ENCODE measurements around the gene SPPL3. TPM values are rescaled to one million over a fixed set of nuclear protein-coding genes. Genes with fewer than 3 reads are reported as not detected.

Gene SPPL3
- total RNA-seq, 1 experiment from 2014 or later = 39.7 TPM

- TF ChIP-seq ATF3 (IDR thresholded peaks at IDR 0.05) (no peak), ZBTB33 (IDR thresholded peaks at IDR 0.05; ENCODE audit: extremely low read depth, insufficient replicate concordance, low read length) (no peak), EZH2 (IDR thresholded peaks at IDR 0.05) (no peak), CEBPB (IDR thresholded peaks at IDR 0.05; ENCODE audit: low read depth) (peak; percentile 33; the same call in 1 of the 2 replicates), CBX3 (IDR thresholded peaks at IDR 0.05; ENCODE audit: low read depth) (no peak), EGR1 (IDR thresholded peaks at IDR 0.05; ENCODE audit: low read depth) (no peak), SP1 (IDR thresholded peaks at IDR 0.05; ENCODE audit: low read depth) (no peak)
Measured at GRCh38 chr12:120944645-120945217, 40.6 kb upstream of the SPPL3 start (continued).

- Histone ChIP-seq H4K20me1 (ENCODE audit: insufficient read depth) (no peaks in the 10 kb centered on the region), H3K79me2 (ENCODE audit: insufficient read depth, low read length) (no peaks in the 10 kb centered on the region), H3K4me2 (ENCODE audit: low read length) (no peak overlapping the region), H3K27me3 (ENCODE audit: insufficient read depth, low read length) (no peaks in the 10 kb centered on the region), H3K9me2 (ENCODE audit: insufficient read depth) (no peaks in the 10 kb centered on the region), H3K27ac (ENCODE audit: low read depth, low read length) (no peak overlapping the region), H2AFZ (ENCODE audit: low read depth, low read length, poor library complexity, severe bottlenecking) (no peak overlapping the region), H3K36me3 (ENCODE audit: control insufficient read depth in 1 of 2, insufficient read depth in 2 of 2, low read length in 2 of 2) (no peaks in the 10 kb centered on the region), H3K4me1 (ENCODE audit: control insufficient read depth in 1 of 2, insufficient read depth in 2 of 2, low read length in 2 of 2) (peaks cover 4 to 12% of the 10 kb centered on the region in 2 experiments; a peak in 3 of 4 replicates), H3K9me3 (ENCODE audit: control insufficient read depth in 1 of 2, insufficient read depth in 1 of 2, low read depth in 1 of 2, low read length in 2 of 2) (no peaks in the 10 kb centered on the region), H3K4me3 (replicated peaks in 1 of 2; ENCODE audit: low read depth in 1 of 2, low read length in 2 of 2) (no peak overlapping the region), H3K9ac (ENCODE audit: low read length) (no peak overlapping the region)
- intact Hi-C loops (cut with micrococcal nuclease) = no loop called here
- CTCF ChIA-PET = interaction anchor here (1.6 to 2.2 kb wide), 2 partner anchors 11 to 28 kb away, joined by 7 to 16 read pairs; no protein-coding TSS in a partner anchor
- TF ChIP-seq EZH2phosphoT487 (IDR thresholded peaks at IDR 0.05; ENCODE audit: borderline replicate concordance) (no peak), SRF (IDR thresholded peaks at IDR 0.05; ENCODE audit: low read depth) (no peak), ZNF274 (IDR thresholded peaks at IDR 0.05; ENCODE audit: low read depth, low read length) (no peak), TCF7L2 (IDR thresholded peaks at IDR 0.05; ENCODE audit: borderline replicate concordance, extremely low read depth, insufficient read depth, insufficient read length) (no peak), CEBPB (IDR thresholded peaks at IDR 0.05; ENCODE audit: low read depth) (no peak), YY1 (IDR thresholded peaks at IDR 0.05; ENCODE audit: extremely low read depth, insufficient replicate concordance, low read depth, low read length) (no peak), ELF1 (IDR thresholded peaks at IDR 0.05; ENCODE audit: borderline replicate concordance, low read depth) (no peak), SP1 (IDR thresholded peaks at IDR 0.05; ENCODE audit: low read depth) (no peak), EZH2 (IDR thresholded peaks at IDR 0.05) (no peak), ZFX (IDR thresholded peaks at IDR 0.05) (no peak), EGR1 (IDR thresholded peaks at IDR 0.05; ENCODE audit: low read depth) (no peak), ATF3 (IDR thresholded peaks at IDR 0.05) (no peak), RAD21 (IDR thresholded peaks at IDR 0.05; ENCODE audit: low read depth) (no peak), FOSL1 (IDR thresholded peaks at IDR 0.05; ENCODE audit: low read depth) (no peak), ZBTB33 (IDR thresholded peaks at IDR 0.05; ENCODE audit: extremely low read depth, insufficient replicate concordance, low read length) (no peak), POLR2AphosphoS5 (IDR thresholded peaks at IDR 0.05; ENCODE audit: low read depth, low read length) (no peak), CBX3 (IDR thresholded peaks at IDR 0.05; ENCODE audit: low read depth) (no peak), POLR2A (IDR thresholded peaks at IDR 0.05; ENCODE audit: borderline replicate concordance, extremely low read depth, insufficient read depth, insufficient read length) (no peak), SIN3A (IDR thresholded peaks at IDR 0.05; ENCODE audit: low read depth) (no peak)
- DNase-seq (ENCODE audit: low read depth, low spot score) (no peak), ATAC-seq (no peak)
- RAD21 ChIA-PET (ENCODE audit: low non-redundant PET in 1 of 2, low total read pairs in 2 of 2, uncharacterized antibody in 2 of 2, unreplicated experiment in 2 of 2) = no interaction called here
- no TSS peak for BruUV-seq (replicated peaks)
- POLR2A ChIA-PET = no interaction called here
Measured at GRCh38 chr12:120943482-120943881, 39.3 kb upstream of the SPPL3 start.

All from HCT116 (cell line).